Astrocyte (in vitro differentiated cells and primary cell): Measurements from ENCODE around the gene ZNF554.

Experiments used
- CTCF ChIP-seq: IDR thresholded peaks from 2 replicates; pipeline ENCODE4 v1.5.1; 2011; ENCODE audit warnings: low read depth, mild to moderate bottlenecking, inconsistent platforms, low read length, moderate library complexity; ENCODE audit not compliant: insufficient read depth
- EZH2 ChIP-seq: IDR thresholded peaks from 2 replicates; pipeline ENCODE4 v1.6.1; 2012; ENCODE audit warnings: mild to moderate bottlenecking, low read length, inconsistent platforms; ENCODE audit not compliant: insufficient read depth

GRCh38 chr19:2848616-2849015 is 28.9 kb downstream of the ZNF554 start:
- no peak for TF ChIP-seq CTCF
- TF ChIP-seq EZH2 = no peak
